HG03097 (cell line): ENCODE results near the gene WASL.
"Not testable (repeated sequence)": the region's sequence is repeated elsewhere in the genome, so short reads cannot be mapped to it uniquely, and the experiment has no call there.

Experiments used
- ATAC-seq: cut with Tn5 transposase; IDR thresholded peaks from one replicate; pipeline ENCODE4 v1.9.1; 2021; ENCODE audit not compliant: unreplicated experiment, low FRiP score

The WASL gene

DNA sequence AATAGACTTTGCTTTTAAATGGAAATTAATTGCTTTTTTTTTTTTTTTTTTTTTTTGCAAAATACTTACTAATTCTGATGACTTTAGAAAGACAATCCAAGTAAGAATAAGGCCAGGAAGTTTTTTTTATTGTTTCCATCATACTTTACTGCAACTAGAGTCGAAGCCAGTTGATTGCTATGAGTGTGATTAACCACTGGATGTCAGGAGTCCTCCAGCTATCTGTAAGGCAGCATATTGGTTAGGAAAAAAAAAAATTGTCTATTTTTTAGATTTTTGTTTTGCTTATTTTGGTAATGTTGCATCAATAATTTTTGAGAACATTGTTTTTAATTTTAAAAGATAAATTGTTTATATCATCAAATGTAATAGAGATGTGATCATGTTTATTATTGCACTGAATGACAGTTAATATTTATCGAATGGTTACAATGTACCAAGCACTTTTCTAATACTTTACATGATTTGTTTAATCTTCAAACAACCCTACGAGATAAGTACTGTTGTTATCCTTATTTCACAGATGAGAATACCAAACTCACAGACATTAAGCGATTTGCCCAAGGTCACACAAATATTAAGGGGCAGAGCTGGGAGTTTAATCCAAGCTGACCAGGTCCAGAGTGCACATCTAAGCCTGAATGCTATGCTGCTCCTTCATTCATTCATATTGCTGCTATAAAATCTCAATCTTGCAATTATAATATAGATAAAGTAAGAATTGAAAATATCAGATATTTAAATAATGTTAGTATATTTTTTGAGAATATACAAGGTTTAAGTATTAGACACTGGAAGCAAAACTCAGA lies 113.0 kb downstream of the WASL start:
- ATAC-seq, result no peak

DNA sequence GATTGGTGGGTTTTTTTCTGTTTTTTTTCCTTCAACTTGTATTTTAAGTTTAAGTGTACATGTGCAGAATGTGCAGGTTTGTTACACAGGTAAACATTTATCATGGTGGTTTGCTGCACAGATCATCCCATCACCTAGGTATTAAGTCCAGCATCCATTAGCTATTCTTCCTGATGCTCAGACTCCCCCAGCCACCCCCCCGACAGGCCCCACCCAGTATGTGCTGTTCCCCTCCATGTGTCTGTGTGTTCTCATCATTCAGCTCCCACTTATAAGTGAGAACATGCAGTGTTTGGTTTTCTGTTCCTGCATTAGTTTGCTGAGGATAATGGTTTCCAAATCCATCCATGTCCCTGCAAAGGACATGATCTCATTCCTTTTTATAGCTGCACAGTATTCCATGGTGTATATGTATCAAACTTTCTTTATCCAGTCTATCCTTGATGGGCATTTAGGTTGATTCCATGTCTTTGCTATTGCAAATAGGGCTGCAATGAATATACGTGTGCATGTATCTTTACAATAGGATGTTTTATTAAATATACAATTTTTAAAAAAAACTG lies 114.7 kb downstream of the WASL start:
- ATAC-seq, result not testable (repeated sequence)

DNA sequence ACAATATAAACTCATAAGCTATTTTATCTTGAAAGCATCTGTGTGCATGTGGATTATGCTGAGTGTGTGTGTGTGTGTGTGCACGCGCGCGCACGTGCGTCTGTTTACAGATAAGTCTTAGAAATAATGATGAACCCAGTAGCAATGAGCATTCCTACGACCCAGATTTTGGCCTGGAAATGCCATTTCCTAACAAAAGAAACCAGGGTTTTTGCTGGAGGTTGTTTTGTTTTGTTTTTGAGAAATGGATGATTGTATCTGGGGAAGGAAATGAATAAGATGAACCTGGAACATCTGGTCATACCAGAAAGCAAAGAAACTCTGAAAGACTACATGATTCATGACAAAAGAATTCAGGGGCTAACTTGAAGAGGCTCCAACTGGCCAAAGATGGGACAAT lies 115.2 kb downstream of the WASL start:
- no peak for ATAC-seq

DNA sequence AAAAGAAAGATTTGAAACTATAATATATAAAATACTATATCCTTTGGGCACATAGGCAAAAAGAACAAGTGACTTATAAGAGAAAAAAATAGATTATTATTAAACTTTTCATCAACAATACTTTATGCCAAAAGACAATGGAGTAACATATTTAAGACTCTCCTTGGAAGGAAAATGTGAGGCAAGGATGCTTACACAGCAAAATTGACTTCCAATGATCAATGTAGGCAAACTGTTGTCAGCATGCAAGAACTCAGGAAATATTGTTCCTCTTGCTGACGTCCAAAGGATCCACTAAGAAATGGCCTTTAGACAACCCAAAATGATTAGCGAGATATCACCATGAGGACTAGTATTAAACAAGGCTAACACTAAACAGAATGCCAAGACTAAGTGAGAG lies 116.0 kb downstream of the WASL start:
- ATAC-seq, result no peak
